Stomach (tissue), 4 donors: ENCODE results near the gene PRKG1.

Experiments used
- CTCF ChIP-seq, 7 experiments: fragments of 450-650 bp in 4 of 7; fragments of 200-600 bp in 3 of 7; sonication (generic) in 3 of 7; IDR thresholded peaks; one replicate each; pipeline ENCODE4 v1.5.1; 2016 to 2019; ENCODE audit warnings: antibody characterized with exemption in 7 of 7, control low read depth in 2 of 7, mild to moderate bottlenecking in 1 of 7
- EP300 ChIP-seq: sonication (generic); formaldehyde crosslinking; IDR thresholded peaks from one replicate; pipeline ENCODE4 v1.6.1; 2017; ENCODE audit warnings: antibody characterized with exemption
- POLR2A ChIP-seq, 4 donors: fragments of 450-650 bp; IDR thresholded peaks; one replicate each; pipeline ENCODE4 v1.6.1; 2016; ENCODE audit warnings: antibody characterized with exemption in 4 of 4, control low read depth in 2 of 4, mild to moderate bottlenecking in 1 of 4, moderate library complexity in 1 of 4
- POLR2AphosphoS5 ChIP-seq, 3 donors: sonication (generic); formaldehyde crosslinking; IDR thresholded peaks; one replicate each; pipeline ENCODE4 v1.6.1; 2016; ENCODE audit warnings: antibody characterized with exemption in 3 of 3

- no peak for TF ChIP-seq CTCF (IDR thresholded peaks at IDR 0.05)
- no peak for TF ChIP-seq EP300
- no peak for TF ChIP-seq POLR2A (IDR thresholded peaks at IDR 0.05)
- no peak for TF ChIP-seq POLR2AphosphoS5 (IDR thresholded peaks at IDR 0.05)
These were observed 397.9 kb downstream of the PRKG1 start for GRCh38 chr10:51472154-51472553.
